Dermis blood vessel endothelial cell (primary cell): ENCODE measurements around the gene PLXDC2. TPM values are rescaled to one million over a fixed set of nuclear protein-coding genes. Genes with fewer than 3 reads are reported as not detected.

ENCODE experiments used
- DNase-seq: peaks from one replicate; pipeline ENCODE4 v3.0.0; 2010
- total RNA-seq: library from RNA; depleted of rRNA; stranded (reverse); fragments of >200 nt; gene quantifications from 2 replicates; pipeline ENCODE4 v1.2.3, GENCODE V29; 2014

The PLXDC2 gene
- total RNA-seq, 1 donor from 2014 or later, result 2.7 TPM

- no peak for DNase-seq
Measured at GRCh38 chr10:20298417-20298816, 482.2 kb downstream of the PLXDC2 start.

- no peak for DNase-seq
Measured at GRCh38 chr10:20299034-20299736, 483.0 kb downstream of the PLXDC2 start.

- DNase-seq, result no peak
Measured at GRCh38 chr10:20300735-20301134, 484.5 kb downstream of the PLXDC2 start.

GRCh38 chr10:20302033-20302432, 485.8 kb downstream of the PLXDC2 start:
- no peak for DNase-seq

- DNase-seq, result no peak
Measured at GRCh38 chr10:20303453-20304152, 487.4 kb downstream of the PLXDC2 start.

GRCh38 chr10:20313665-20314064, 497.4 kb downstream of the PLXDC2 start:
- no peak for DNase-seq

GRCh38 chr10:20314431-20314830, 498.2 kb downstream of the PLXDC2 start:
- no peak for DNase-seq

- DNase-seq, result no peak
Measured at GRCh38 chr10:20327954-20328353, 511.7 kb downstream of the PLXDC2 start.

- DNase-seq, result no peak
Measured at GRCh38 chr10:20330246-20330645, 514.0 kb downstream of the PLXDC2 start.

- no peak for DNase-seq
Measured at GRCh38 chr10:20334559-20334958, 518.3 kb downstream of the PLXDC2 start.
